A549 (cell line): ENCODE measurements around the gene TEX101. TPM values are rescaled to one million over a fixed set of nuclear protein-coding genes. Genes with fewer than 3 reads are reported as not detected.

Source experiments
- ATAC-seq, 2 experiments: fragments of 200-7000 bp in 1 of 2; fragments of >200 bp in 1 of 2; cut with Nextera tagmentation in 1 of 2; cut with Tn5 transposase in 1 of 2; 3 replicates each; pipeline versions ENCODE4 v1.8.0 to v1.9.1; 2018 to 2020; ENCODE audit warnings: mild to moderate bottlenecking in 1 of 2, moderate library complexity in 1 of 2
- CTCF ChIA-PET: fragments of 300-600 bp; sonication (Branson Sonifier 250); formaldehyde crosslinking; extraction: SDS; loops from one replicate; lab custom pipeline; 2021; ENCODE audit warnings: antibody characterized with exemption, inconsistent platforms; lab: Yijun Ruan, JAX
- POLR2A ChIA-PET: fragments of 350-600 bp; formaldehyde crosslinking; extraction: SDS; loops from one replicate; lab custom pipeline; 2021; ENCODE audit warnings: antibody characterized with exemption, inconsistent platforms; lab: Yijun Ruan, JAX
- DNase-seq, 2 experiments: peaks; one replicate each; pipeline versions ENCODE4 v3.0.0 to v3.0.0-alpha.2; 2011 to 2016; ENCODE audit warnings: low read depth in 1 of 2, low spot score in 1 of 2
- FAIRE-seq: peaks from 2 replicates; lab custom pipeline; 2011; peaks lifted over from hg19 to GRCh38; lab: Jason Lieb, UNC
- H3K27ac ChIP-seq, 2 experiments: fragments of >200 bp; sonication (Bioruptor Twin); formaldehyde crosslinking; 3 replicates each; pipeline ENCODE4 v1.5.1; 2016 to 2017
- H3K4me1 ChIP-seq: fragments of >200 bp; sonication (Bioruptor Twin); formaldehyde crosslinking; 3 replicates; pipeline ENCODE4 v1.6.1; 2016
- H3K4me2 ChIP-seq: fragments of >200 bp; sonication (Bioruptor Twin); formaldehyde crosslinking; 3 replicates; pipeline ENCODE4 v1.6.1; 2016
- H3K4me3 ChIP-seq: fragments of >200 bp; sonication (Bioruptor Twin); formaldehyde crosslinking; 3 replicates; pipeline ENCODE4 v1.5.1; 2016
- H3K9me3 ChIP-seq: fragments of >200 bp; sonication (Bioruptor Twin); formaldehyde crosslinking; 3 replicates; pipeline ENCODE4 v1.6.1; 2016
- BHLHE40 ChIP-seq: IDR thresholded peaks from 2 replicates; pipeline ENCODE4 v1.6.1; 2012; ENCODE audit warnings: low read depth, low read length, inconsistent platforms
- CBX2 ChIP-seq: fragments of 200-600 bp; sonication (generic); IDR thresholded peaks from 2 replicates; pipeline ENCODE4 v1.6.1; 2016; ENCODE audit warnings: low read depth, mild to moderate bottlenecking, borderline replicate concordance
- CEBPB ChIP-seq, 2 experiments: fragments of >200 bp in 1 of 2; sonication (Bioruptor Twin) in 1 of 2; formaldehyde crosslinking in 1 of 2; IDR thresholded peaks; 2 replicates each; pipeline ENCODE4 v1.6.1; 2012 to 2016
- CHD2 ChIP-seq: fragments of 150-350 bp; IDR thresholded peaks from 2 replicates; pipeline ENCODE4 v1.6.1; 2014; ENCODE audit warnings: low read length; ENCODE audit not compliant: partially characterized antibody
- CHD4 ChIP-seq: fragments of 200-600 bp; sonication (generic); IDR thresholded peaks from 2 replicates; pipeline ENCODE4 v1.6.1; 2016; ENCODE audit warnings: antibody characterized with exemption, mild to moderate bottlenecking, borderline replicate concordance
- EP300 ChIP-seq, 2 experiments: fragments of >200 bp; sonication (Bioruptor Twin); formaldehyde crosslinking; IDR thresholded peaks; 2 replicates in 1 of 2; 3 replicates in 1 of 2; pipeline ENCODE4 v1.6.1; 2016 to 2017
- FOXS1 ChIP-seq: fragments of 250-450 bp; sonication (Bioruptor Pico); IDR thresholded peaks from 2 replicates; pipeline ENCODE4 v1.5.0; 2020; ENCODE audit warnings: mild to moderate bottlenecking, moderate library complexity
- HES2 ChIP-seq: fragments of >200 bp; sonication (Bioruptor Twin); formaldehyde crosslinking; IDR thresholded peaks from 2 replicates; pipeline ENCODE4 v1.6.1; 2016
- HMGXB4 ChIP-seq: fragments of 250-450 bp; sonication (Bioruptor Pico); IDR thresholded peaks from 2 replicates; pipeline ENCODE4 v1.5.0; 2021; ENCODE audit warnings: mild to moderate bottlenecking, moderate library complexity, borderline replicate concordance
- HOXB13 ChIP-seq: fragments of 250-450 bp; sonication (Bioruptor Pico); IDR thresholded peaks from 2 replicates; pipeline ENCODE4 v1.5.0; 2020; ENCODE audit warnings: low read depth, mild to moderate bottlenecking, moderate library complexity
- HOXB5 ChIP-seq: fragments of 250-450 bp; sonication (Bioruptor Pico); IDR thresholded peaks from 2 replicates; pipeline ENCODE4 v1.5.0; 2020; ENCODE audit warnings: mild to moderate bottlenecking, moderate library complexity
- JUN ChIP-seq, 2 experiments: fragments of >200 bp; sonication (Bioruptor Twin); formaldehyde crosslinking; IDR thresholded peaks; 2 replicates in 1 of 2; 3 replicates in 1 of 2; pipeline ENCODE4 v1.6.1; 2016 to 2017
- KDM1A ChIP-seq: fragments of 200-600 bp; sonication (generic); IDR thresholded peaks from 2 replicates; pipeline ENCODE4 v1.6.1; 2016; ENCODE audit warnings: low read depth, mild to moderate bottlenecking
- KDM5A ChIP-seq: fragments of 200-600 bp; sonication (generic); IDR thresholded peaks from 2 replicates; pipeline ENCODE4 v1.6.1; 2016; ENCODE audit warnings: antibody characterized with exemption, mild to moderate bottlenecking
- MAX ChIP-seq: IDR thresholded peaks from 2 replicates; pipeline ENCODE4 v1.6.1; 2012
- NPAS2 ChIP-seq: fragments of 250-450 bp; sonication (Bioruptor Pico); IDR thresholded peaks from 2 replicates; pipeline ENCODE4 v1.8.0; 2022; ENCODE audit warnings: mild to moderate bottlenecking, moderate library complexity, borderline replicate concordance
- NR3C1 ChIP-seq: fragments of >200 bp; sonication (Bioruptor Twin); formaldehyde crosslinking; IDR thresholded peaks from 3 replicates; pipeline ENCODE4 v1.6.1; 2017
- PHF8 ChIP-seq: fragments of 200-600 bp; sonication (generic); IDR thresholded peaks from 2 replicates; pipeline ENCODE4 v1.6.1; 2016; ENCODE audit warnings: low read depth, mild to moderate bottlenecking, antibody characterized with exemption, moderate library complexity, borderline replicate concordance
- POLR2AphosphoS2 ChIP-seq: conservative IDR thresholded peaks from 2 replicates; pipeline ENCODE4 v1.6.1; 2012; ENCODE audit warnings: low read length, improper control_type of control experiment, inconsistent platforms
- RCOR1 ChIP-seq: fragments of 150-350 bp; IDR thresholded peaks from 2 replicates; pipeline ENCODE4 v1.6.1; 2014; ENCODE audit warnings: antibody characterized with exemption, low read length, low read depth
- RNF2 ChIP-seq: fragments of 200-600 bp; sonication (generic); IDR thresholded peaks from 2 replicates; pipeline ENCODE4 v1.6.1; 2016; ENCODE audit warnings: low read depth, mild to moderate bottlenecking, antibody characterized with exemption, moderate library complexity, borderline replicate concordance
- SMC3 ChIP-seq: fragments of >200 bp; sonication (Bioruptor Twin); formaldehyde crosslinking; IDR thresholded peaks from 3 replicates; pipeline ENCODE4 v1.6.1; 2018; ENCODE audit warnings: inconsistent platforms
- ZFP36 ChIP-seq: fragments of 450-650 bp; IDR thresholded peaks from 2 replicates; pipeline ENCODE4 v1.6.1; 2014; ENCODE audit warnings: borderline replicate concordance; ENCODE audit not compliant: partially characterized antibody
- ZNF302 ChIP-seq: fragments of 250-450 bp; sonication (Bioruptor Pico); IDR thresholded peaks from 2 replicates; pipeline ENCODE4 v1.9.0; 2021; ENCODE audit warnings: inconsistent platforms, mild to moderate bottlenecking, moderate library complexity
- WGBS: methylation state at CpG from one replicate; pipeline ENCODE4 v1.1.6; 2017; ENCODE audit errors: missing lambda C conversion rate; 5-methylcytosine and 5-hydroxymethylcytosine counted together
- polyA plus RNA-seq, 4 experiments: library from polyadenylated mRNA; depleted of rRNA in 3 of 4; stranded (reverse); fragments of >200 nt; fragmentation: RNase III in 1 of 4; extraction: RNeasy Plus Mini Kit Qiagen cat#74134 plus additional on column Dnase treatment in 1 of 4; gene quantifications; 2 replicates in 3 of 4; 3 replicates in 1 of 4; pipeline ENCODE4 v1.2.3, GENCODE V29; 2011 to 2017

The TEX101 gene
- polyA plus RNA-seq, 2 of the 4 experiments (the other 2 are of a cell fraction) = not detected

- TF ChIP-seq PHF8 (no peak), NR3C1 (no peak), ZFP36 (no peak), RCOR1 (no peak), KDM5A (no peak), MAX (no peak), KDM1A (no peak), BHLHE40 (no peak), POLR2AphosphoS2 (no peak), HOXB5 (CRISPR knock-in tag) (no peak), ZNF302 (no peak), JUN (IDR thresholded peaks at IDR 0.05) (no peak), CEBPB (IDR thresholded peaks at IDR 0.05) (no peak), CBX2 (no peak)
- DNase-seq (no peak), FAIRE-seq (no peak), ATAC-seq (no peak)
- Histone ChIP-seq H3K4me3 (no peak overlapping the region), H3K27ac (no peak overlapping the region), H3K4me2 (no peak overlapping the region), H3K4me1 (peaks cover 5% of the 10 kb centered on the region; the same call in 2 of the 3 replicates), H3K9me3 (no peaks in the 10 kb centered on the region)
- ChIA-PET POLR2A (interaction anchor here (0.8 kb wide), 1 partner anchor 42 kb away, joined by 3 read pairs; no protein-coding TSS in a partner anchor), CTCF (interaction anchor here (1.0 to 14.0 kb wide), 5 partner anchors 15 to 63 kb away, joined by 3 to 176 read pairs (median 4); no protein-coding TSS in a partner anchor)
- WGBS = 75% methylated on average over 12 of the region's 12 CpGs
Observed at GRCh38 chr19:43461303-43461702, 46.6 kb downstream of the TEX101 start.

- H3K4me1 ChIP-seq = peaks cover 7% of the 10 kb centered on the region
- TF ChIP-seq PHF8 = no peak
- no peak for TF ChIP-seq SMC3
- no peak for TF ChIP-seq HOXB13 (CRISPR knock-in tag)
- no peak for TF ChIP-seq CHD2
- TF ChIP-seq HMGXB4 (CRISPR knock-in tag) = no peak
- no peak for TF ChIP-seq FOXS1 (CRISPR knock-in tag)
- no peak for TF ChIP-seq HES2
- no peak for TF ChIP-seq ZNF302
- no peak for TF ChIP-seq CEBPB (IDR thresholded peaks at IDR 0.05)
- TF ChIP-seq CHD4 = no peak
- TF ChIP-seq NPAS2 (CRISPR knock-in tag) = no peak
- TF ChIP-seq RNF2 = no peak
- no peak for TF ChIP-seq EP300 (IDR thresholded peaks at IDR 0.05)
- no peak for DNase-seq
- H3K4me2 ChIP-seq = peak overlapping the region; percentile 82; the same call in 1 of the 3 replicates
- ChIA-PET POLR2A (interaction anchor here (1.6 kb wide), 1 partner anchor 70 kb away, joined by 8 read pairs; the partner anchor contains the start of gene ZNF575), CTCF (interaction anchor here (2.6 to 14.0 kb wide), 2 partner anchors 16 to 57 kb away, joined by 15 to 176 read pairs; no protein-coding TSS in a partner anchor)
- no peak for ATAC-seq
- no peaks in the 10 kb centered on the region for H3K9me3 ChIP-seq
- no peak overlapping the region for H3K4me3 ChIP-seq
- H3K27ac ChIP-seq = no peak overlapping the region
- FAIRE-seq = no peak
- 78% methylated on average over 7 of the region's 7 CpGs for WGBS
Observed at GRCh38 chr19:43462383-43462782, 47.7 kb downstream of the TEX101 start.
